ENCODE data around the gene SAA4.
A peak's percentile ranks its signal among the peaks of the same experiment; 100 is the strongest.
"Not testable (repeated sequence)": the region's sequence is repeated elsewhere in the genome, so short reads cannot be mapped to it uniquely, and the experiment has no call there.

The SAA4 gene

GRCh38 chr11:18246379-18247190 lies 10.0 kb upstream of the SAA4 start:
- not testable (repeated sequence) for DNase-seq (ENCODE audit: low spot score)

DNA sequence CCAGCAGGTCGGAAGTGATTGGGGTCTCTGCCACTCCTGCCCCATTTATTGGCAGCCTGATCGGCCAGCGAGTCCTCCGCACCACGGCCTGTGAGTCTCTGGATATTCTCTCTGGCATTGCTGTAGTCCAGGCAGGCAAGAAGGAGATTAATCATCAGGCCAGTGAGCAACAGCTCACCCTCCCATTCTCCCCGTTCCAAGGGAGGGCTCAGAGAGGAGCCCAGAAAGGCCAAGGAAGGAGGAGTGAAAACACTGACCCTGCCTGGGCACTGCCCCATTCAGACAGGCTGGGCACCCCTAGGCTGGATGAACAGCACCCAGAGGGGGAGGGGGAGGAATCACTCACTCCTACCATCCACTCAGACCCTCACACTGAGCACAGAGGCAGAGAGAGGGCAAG lies 8.8 kb upstream of the SAA4 start:
- DNase-seq (ENCODE audit: low spot score), result no peak

DNA sequence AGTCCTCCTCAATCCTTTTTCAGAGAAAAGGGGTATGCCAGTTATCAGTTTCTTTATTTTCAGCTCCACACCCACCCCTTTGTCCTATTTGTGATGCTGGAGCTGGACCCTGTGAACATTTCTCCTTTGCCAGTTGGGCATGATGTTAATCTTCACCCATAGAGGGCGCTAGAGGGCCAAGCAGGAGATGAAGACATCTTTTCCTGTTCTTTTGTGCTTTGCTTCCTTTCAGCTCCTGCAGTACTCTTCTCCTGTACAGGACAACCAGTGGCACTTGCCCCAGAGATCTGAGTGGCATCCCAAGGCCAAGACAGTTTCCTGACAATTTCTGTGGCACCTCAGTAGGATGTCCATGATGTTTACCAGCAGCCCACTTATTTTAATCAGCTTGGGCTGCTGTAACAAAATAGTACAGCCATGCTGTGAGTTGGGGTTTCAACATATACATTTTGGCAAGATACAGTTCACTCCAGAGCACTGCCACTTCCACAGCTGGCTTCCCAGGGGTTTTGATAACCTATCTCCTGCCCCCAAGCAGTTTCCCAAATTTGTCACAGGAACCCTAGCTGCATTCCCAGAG lies 7.3 kb upstream of the SAA4 start:
- peak; percentile 33 for DNase-seq (ENCODE audit: low spot score)

- DNase-seq (ENCODE audit: low spot score), result no peak
Observed at GRCh38 chr11:18239655-18240054, 3.1 kb upstream of the SAA4 start.

- no peak for DNase-seq (ENCODE audit: low spot score)
Observed at GRCh38 chr11:18235394-18236334, 938 bp downstream of the SAA4 start.

DNA sequence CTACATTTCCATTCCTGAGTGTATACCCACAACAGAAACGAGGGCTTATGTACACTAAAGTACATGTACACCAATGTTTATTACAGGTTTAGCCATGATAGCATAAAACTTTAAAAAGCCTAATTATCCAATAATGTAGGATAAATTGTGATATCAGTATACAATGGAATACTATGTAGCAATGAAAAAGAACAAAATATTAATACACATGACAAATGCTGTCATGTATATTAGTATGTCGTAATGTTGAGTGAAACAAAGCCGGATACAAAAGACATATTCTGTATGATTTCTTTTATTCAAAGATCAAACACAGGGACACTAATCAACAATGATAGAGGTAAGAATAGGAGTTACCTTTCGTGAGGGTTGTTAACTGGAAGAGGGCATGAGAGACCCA lies 2.7 kb downstream of the SAA4 start:
- no peak for DNase-seq (ENCODE audit: low spot score)

DNA sequence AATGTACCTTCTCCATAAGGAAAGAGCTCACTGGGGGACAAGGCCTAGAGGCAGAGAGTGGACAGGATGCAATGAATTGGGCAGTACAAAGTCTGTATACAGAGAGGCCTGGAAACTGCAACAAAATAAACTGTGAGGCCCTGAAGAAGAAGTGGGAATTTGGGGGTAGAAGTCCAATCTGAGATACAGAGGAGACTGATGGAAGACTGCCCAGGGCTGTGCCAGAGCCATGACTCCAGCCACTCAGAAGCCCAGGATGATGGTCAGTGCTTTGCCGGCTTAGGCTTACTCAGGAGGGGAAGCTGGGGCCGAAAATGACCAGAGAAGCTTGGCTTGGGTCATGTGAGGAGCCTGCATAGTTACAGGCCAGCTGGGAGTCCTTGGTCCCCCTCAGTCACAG lies 5.7 kb downstream of the SAA4 start:
- no peak for DNase-seq (ENCODE audit: low spot score)

DNA sequence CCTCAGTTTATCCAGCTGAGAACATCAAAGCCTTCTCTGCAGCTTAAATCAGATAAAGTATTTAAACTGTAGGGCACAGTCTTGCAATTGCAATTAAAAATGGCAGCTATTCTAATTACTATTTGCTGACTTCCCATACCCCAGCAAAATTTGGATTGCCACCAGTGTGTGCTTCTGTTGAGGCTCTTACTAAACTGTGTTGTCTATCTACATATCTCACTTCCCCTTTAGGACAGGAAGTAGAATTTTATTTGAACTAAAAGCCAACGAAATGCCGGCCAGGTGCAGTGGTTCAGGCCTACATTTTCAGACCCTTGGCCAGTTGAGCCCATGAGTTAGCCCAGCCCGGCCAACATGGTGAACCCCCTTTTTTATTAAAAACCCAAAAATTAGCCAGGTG lies 7.1 kb downstream of the SAA4 start:
- no peak for DNase-seq (ENCODE audit: low spot score)

GRCh38 chr11:18225913-18226312 lies 10.7 kb downstream of the SAA4 start:
- DNase-seq (ENCODE audit: low spot score), result no peak

DNA sequence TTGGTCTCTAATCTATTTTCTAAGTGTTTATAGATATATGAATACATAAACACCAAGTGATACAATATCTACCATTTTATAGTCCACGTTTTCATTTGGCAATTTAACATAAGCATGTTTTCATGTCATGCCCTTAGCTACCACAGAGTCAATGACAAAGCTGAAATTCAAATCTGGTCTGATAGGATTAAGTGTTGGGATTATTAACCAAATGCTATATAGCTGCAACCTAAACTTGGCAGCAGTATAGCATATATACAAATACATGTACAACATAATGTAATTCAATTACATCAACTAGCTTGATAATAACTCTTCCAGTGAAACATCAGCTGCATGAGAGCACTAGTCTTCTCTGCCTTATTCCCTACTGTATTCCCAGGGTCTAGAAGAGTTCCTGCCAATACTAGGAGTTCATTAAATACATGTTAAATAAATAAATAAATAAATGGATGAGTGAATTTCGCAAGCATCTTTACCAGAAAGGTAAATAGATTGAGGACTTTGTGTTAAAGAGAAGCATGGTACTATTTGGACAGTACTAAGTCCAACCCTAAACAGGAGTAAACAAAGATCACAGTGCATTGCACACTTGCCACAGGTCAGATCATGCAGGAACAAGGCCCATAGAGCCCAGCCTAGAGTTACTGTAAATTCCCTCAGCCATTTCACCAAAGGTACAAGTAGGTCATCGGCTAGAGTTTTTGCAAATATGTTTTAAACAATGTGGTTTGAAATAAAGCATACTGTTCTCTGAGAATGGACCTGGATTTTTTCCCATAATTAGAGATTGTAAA lies 12.8 kb downstream of the SAA4 start:
- DNase-seq (ENCODE audit: low spot score), result no peak

- DNase-seq (ENCODE audit: low spot score), result no peak
Observed at GRCh38 chr11:18222814-18223421, 13.7 kb downstream of the SAA4 start.

DNA sequence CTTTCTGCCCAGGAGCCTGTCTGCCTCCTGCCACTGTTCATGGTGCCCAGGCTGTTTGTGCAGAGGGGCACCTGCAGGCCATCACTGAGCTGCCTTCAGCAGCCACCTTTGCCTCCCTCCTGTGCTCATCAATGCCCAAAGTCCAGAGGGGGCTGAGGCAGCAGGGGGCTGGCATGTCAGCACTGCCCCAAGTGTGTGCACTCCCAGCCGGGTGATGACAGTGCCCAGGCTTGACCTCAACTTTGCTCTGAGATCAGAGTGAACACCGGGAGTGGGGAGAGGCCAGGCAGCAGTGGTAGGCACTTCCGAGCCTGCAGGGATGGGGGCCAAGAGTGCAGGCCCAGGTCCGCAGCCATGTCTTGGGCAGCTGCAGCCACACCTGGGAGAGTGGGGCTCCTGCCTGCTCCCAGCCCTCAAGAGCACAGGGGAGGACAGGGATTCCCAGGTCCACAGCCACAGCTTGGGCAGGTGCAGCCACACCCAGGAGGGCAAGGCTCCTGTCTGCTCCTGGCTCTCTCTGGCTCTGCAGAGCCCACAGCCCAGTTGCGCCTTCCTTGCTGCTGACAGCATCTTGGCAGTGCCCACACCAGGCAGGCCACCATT lies 15.2 kb downstream of the SAA4 start:
- DNase-seq (ENCODE audit: low spot score), result no peak

- DNase-seq (ENCODE audit: low spot score), result no peak
Observed at GRCh38 chr11:18209058-18209457, 27.5 kb downstream of the SAA4 start.

GRCh38 chr11:18204771-18205170 lies 31.8 kb downstream of the SAA4 start:
- DNase-seq (ENCODE audit: low spot score), result no peak

- DNase-seq (ENCODE audit: low spot score), result no peak
Observed at GRCh38 chr11:18204220-18204619, 32.4 kb downstream of the SAA4 start.

DNA sequence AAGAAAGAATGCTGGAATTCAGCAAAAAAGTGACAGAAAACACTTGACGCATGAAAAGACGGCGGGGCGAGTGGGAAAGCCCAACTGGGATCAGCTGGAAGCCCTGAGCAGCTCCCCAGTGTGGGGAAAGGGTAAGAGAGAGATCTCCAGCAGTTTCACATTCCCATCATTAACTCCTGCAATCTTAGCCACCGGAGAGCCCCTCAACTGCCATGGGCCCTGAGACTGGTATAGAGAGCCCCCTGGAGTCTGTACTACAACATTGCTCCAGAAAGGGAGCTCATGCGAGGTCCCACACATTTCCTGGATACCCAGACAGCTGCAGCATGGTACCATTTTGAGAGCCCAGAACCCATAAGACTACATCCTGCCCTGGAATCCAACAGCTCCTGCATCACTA lies 32.9 kb downstream of the SAA4 start:
- no peak for DNase-seq (ENCODE audit: low spot score)

GRCh38 chr11:18197738-18198137 lies 38.9 kb downstream of the SAA4 start:
- not testable (repeated sequence) for DNase-seq (ENCODE audit: low spot score)

DNA sequence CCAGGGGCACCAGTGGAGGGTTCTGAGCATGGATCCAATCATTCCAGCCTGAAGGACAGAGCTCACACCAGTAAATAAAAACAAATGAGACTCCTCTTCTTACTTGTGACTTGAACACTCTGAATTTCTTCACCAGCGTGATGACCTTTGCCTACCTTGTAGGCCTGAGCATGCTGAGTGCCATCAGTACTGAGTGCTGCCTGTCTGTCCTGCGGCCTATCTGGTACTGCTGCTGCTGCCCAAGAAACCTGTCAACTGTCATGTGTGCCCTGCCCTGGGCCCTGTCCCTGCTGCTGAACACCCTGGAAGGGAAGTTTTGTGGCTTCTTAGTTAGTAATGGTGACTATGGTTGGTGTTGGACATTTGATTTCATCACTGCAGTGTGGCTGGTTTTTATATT lies 40.1 kb downstream of the SAA4 start:
- DNase-seq (ENCODE audit: low spot score), result no peak

- DNase-seq (ENCODE audit: low spot score), result peak; percentile 15
Observed at GRCh38 chr11:18193010-18193409, 43.6 kb downstream of the SAA4 start.

DNA sequence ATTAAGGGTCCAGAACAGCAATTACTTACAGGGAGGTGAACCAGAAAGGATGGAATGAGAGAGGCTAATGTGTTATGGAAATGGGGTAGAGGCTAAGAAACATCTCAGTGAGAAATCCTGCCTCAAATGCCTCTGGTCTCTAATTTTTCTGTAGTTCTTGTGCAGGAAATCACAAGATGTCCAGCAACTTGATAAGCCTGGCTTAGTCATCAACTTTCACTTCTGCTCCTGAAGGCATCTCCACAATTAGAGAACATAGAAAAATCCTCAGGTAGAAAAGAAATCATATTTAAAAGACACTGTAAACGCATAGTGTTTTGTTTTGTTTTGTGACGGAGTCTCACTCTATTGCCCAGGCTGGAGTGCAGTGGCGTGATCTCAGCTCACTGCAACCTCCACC lies 45.2 kb downstream of the SAA4 start:
- DNase-seq (ENCODE audit: low spot score), result peak; percentile 33

Measured in Ammon's horn (tissue), 1 donor.